Measurements from ENCODE around the gene TCF12. TPM values are rescaled to one million over a fixed set of nuclear protein-coding genes. Genes with fewer than 3 reads are reported as not detected.
"Not testable (repeated sequence)": the region's sequence is repeated elsewhere in the genome, so short reads cannot be mapped to it uniquely, and the experiment has no call there.

The TCF12 gene
- total RNA-seq, 4 donors from 2014 or later = 93.9 to 165 (median 111) TPM

GRCh38 chr15:57144448-57144847, 226.0 kb downstream of the TCF12 start:
- no peak for DNase-seq (ENCODE audit: low spot score)
- TF ChIP-seq, protein P1, sequence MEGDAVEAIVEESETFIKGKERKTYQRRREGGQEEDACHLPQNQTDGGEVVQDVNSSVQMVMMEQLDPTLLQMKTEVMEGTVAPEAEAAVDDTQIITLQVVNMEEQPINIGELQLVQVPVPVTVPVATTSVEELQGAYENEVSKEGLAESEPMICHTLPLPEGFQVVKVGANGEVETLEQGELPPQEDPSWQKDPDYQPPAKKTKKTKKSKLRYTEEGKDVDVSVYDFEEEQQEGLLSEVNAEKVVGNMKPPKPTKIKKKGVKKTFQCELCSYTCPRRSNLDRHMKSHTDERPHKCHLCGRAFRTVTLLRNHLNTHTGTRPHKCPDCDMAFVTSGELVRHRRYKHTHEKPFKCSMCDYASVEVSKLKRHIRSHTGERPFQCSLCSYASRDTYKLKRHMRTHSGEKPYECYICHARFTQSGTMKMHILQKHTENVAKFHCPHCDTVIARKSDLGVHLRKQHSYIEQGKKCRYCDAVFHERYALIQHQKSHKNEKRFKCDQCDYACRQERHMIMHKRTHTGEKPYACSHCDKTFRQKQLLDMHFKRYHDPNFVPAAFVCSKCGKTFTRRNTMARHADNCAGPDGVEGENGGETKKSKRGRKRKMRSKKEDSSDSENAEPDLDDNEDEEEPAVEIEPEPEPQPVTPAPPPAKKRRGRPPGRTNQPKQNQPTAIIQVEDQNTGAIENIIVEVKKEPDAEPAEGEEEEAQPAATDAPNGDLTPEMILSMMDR (IDR thresholded peaks at IDR 0.05) = no peak
- ATAC-seq (ENCODE audit: low FRiP score) = no peak

DNA sequence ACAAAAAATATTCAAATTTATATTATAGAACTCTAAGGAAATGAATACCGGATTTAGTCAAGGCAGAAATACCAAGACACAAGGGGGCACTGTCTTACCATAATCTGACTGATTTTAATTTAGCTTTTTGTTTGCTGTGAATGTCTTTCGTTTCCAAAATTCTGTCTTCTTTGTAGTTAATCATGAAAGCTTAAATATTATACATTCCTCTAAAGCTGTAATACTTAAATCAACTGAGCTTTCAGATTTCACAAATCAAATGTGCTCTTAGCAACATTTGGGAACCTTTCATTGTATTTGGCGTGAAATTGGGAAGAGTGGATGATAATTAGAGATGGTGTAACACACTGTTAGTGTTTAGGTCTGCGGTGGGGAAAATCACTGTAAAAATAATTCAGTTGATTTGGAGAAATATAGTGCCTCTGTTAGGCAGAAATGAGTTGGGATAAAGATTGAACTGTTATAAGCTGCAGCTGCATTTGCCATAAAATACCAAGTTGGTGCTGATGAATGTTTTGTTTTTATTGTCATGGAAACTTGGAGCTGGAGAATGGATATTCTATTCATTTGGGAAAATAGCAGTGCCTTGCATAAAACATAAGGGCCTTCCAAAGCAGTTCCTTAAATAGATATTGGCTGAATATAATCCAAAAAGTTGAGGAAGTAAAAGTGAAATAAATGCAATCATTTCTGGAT, 228.2 kb downstream of the TCF12 start:
- ATAC-seq (ENCODE audit: low FRiP score) = peak; percentile 51
- no peak for DNase-seq (ENCODE audit: low spot score)
- TF ChIP-seq, protein P1 (IDR thresholded peaks at IDR 0.05) = no peak

GRCh38 chr15:57147621-57148020, 229.2 kb downstream of the TCF12 start:
- ATAC-seq (ENCODE audit: low FRiP score) (no peak), DNase-seq (ENCODE audit: low spot score) (no peak)
- TF ChIP-seq, protein P1 (IDR thresholded peaks at IDR 0.05) = no peak

GRCh38 chr15:57148262-57148661, 229.8 kb downstream of the TCF12 start:
- ATAC-seq (ENCODE audit: low FRiP score) (no peak), DNase-seq (ENCODE audit: low spot score) (no peak)
- TF ChIP-seq, protein P1 (IDR thresholded peaks at IDR 0.05) = no peak

GRCh38 chr15:57149196-57149595, 230.8 kb downstream of the TCF12 start:
- TF ChIP-seq, protein P1 (IDR thresholded peaks at IDR 0.05) = no peak
- ATAC-seq (ENCODE audit: low FRiP score) (no peak), DNase-seq (ENCODE audit: low spot score) (no peak)

GRCh38 chr15:57150066-57150865, 231.8 kb downstream of the TCF12 start:
- TF ChIP-seq, protein P1 (IDR thresholded peaks at IDR 0.05) = no peak
- ATAC-seq (ENCODE audit: low FRiP score) (no peak), DNase-seq (ENCODE audit: low spot score) (no peak)

DNA sequence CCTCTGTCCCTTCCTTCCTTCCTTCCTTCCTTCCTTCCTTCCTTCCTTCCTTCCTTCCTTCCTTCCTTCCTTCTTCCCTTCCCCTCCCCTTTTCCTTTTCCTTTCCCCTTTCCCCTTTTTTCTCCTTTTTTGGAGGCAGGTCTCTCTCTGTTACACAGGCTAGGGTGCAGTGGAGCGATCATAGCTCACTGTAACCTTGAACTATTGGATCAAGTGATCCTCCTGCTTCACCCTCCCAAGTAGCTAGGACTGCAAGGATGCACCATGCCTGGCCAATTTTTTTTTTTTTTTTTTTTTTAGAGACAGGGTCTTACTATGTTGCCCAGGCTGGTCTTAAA, 232.4 kb downstream of the TCF12 start:
- DNase-seq (ENCODE audit: low spot score); ATAC-seq (ENCODE audit: low FRiP score): not testable (repeated sequence)
